Kidney epithelial cell (primary cell): ENCODE measurements around the gene STRIT1. TPM values are rescaled to one million over a fixed set of nuclear protein-coding genes. Genes with fewer than 3 reads are reported as not detected.
"Not testable (repeated sequence)": the region's sequence is repeated elsewhere in the genome, so short reads cannot be mapped to it uniquely, and the experiment has no call there.

Experiments used
- DNase-seq: peaks from one replicate; pipeline ENCODE4 v3.0.0-alpha.2; 2010; ENCODE audit warnings: low read depth
- H3K27me3 ChIP-seq: 2 replicates; pipeline ENCODE4 v1.6.0; 2011; ENCODE audit warnings: low read length; ENCODE audit not compliant: control insufficient read depth, insufficient read depth
- H3K36me3 ChIP-seq: 2 replicates; pipeline ENCODE4 v1.5.1; 2011; ENCODE audit warnings: low read length; ENCODE audit not compliant: control insufficient read depth, insufficient read depth
- H3K4me3 ChIP-seq: 2 replicates; pipeline ENCODE4 v1.5.1; 2011; ENCODE audit warnings: low read depth, mild to moderate bottlenecking, control low read depth, low read length
- total RNA-seq: library from RNA; depleted of rRNA; stranded (reverse); fragments of >200 nt; gene quantifications from 2 replicates; pipeline ENCODE4 v1.2.3, GENCODE V29; 2015
- TF ChIP-seq, protein P1 (sequence below): IDR thresholded peaks from 2 replicates; pipeline ENCODE4 v1.5.1; 2011; ENCODE audit warnings: mild to moderate bottlenecking, moderate library complexity, low read length, control low read depth, inconsistent platforms; ENCODE audit not compliant: insufficient read depth, poor library complexity, severe bottlenecking

The STRIT1 gene
- total RNA-seq, 1 donor from 2014 or later, result not detected

DNA sequence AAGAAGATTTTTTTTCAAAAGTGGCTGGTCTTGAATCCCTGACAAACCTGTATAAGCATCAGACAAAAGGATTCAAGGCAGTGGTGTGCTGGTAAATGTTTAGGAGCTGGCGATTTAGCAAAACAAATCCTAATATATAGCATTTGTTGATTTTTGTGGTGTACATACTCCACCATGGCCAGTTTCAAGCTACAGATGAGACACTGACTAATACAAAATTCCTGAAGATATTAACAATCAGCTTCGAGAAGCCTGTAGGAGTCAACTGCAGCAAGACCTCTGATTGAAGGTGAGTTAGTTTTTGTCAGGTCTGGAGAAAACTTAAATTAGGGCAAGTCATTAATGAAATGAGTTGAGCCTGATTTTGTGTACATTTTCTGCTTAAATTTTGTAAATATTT, 6.7 kb downstream of the STRIT1 start:
- no peaks in the 10 kb centered on the region for H3K36me3 ChIP-seq
- no peak overlapping the region for H3K4me3 ChIP-seq
- TF ChIP-seq, protein P1, sequence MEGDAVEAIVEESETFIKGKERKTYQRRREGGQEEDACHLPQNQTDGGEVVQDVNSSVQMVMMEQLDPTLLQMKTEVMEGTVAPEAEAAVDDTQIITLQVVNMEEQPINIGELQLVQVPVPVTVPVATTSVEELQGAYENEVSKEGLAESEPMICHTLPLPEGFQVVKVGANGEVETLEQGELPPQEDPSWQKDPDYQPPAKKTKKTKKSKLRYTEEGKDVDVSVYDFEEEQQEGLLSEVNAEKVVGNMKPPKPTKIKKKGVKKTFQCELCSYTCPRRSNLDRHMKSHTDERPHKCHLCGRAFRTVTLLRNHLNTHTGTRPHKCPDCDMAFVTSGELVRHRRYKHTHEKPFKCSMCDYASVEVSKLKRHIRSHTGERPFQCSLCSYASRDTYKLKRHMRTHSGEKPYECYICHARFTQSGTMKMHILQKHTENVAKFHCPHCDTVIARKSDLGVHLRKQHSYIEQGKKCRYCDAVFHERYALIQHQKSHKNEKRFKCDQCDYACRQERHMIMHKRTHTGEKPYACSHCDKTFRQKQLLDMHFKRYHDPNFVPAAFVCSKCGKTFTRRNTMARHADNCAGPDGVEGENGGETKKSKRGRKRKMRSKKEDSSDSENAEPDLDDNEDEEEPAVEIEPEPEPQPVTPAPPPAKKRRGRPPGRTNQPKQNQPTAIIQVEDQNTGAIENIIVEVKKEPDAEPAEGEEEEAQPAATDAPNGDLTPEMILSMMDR, result no peak
- no peak for DNase-seq
- no peaks in the 10 kb centered on the region for H3K27me3 ChIP-seq

DNA sequence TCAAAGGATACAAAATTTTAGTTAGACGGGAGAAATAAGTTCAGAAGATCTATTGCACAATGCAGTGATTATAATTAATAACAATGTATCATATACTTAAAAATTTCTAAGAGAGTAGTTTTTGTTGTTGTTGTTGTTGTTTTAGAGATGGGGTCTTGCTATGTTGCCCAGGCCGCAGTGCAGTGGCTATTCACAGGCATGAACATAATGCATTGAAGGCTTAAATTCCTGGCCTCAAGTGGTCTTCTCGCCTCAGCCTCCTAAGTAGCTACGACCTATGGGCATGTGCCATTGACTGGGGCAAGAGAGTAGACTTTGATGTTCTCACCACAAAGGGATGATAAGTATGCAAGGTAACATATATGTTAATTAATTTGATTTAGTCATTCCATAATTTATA, 7.5 kb downstream of the STRIT1 start:
- H3K4me3 ChIP-seq, result no peak overlapping the region
- no peaks in the 10 kb centered on the region for H3K36me3 ChIP-seq
- H3K27me3 ChIP-seq, result no peaks in the 10 kb centered on the region
- TF ChIP-seq, protein P1, result no peak
- DNase-seq, result no peak

- TF ChIP-seq, protein P1, result no peak
- H3K4me3 ChIP-seq, result no peak overlapping the region
- no peak for DNase-seq
- H3K36me3 ChIP-seq, result no peaks in the 10 kb centered on the region
- H3K27me3 ChIP-seq, result no peaks in the 10 kb centered on the region
Measured at GRCh38 chr3:155283092-155284056, 10.1 kb downstream of the STRIT1 start.

- no peak for DNase-seq
Measured at GRCh38 chr3:155282385-155283091, 10.9 kb downstream of the STRIT1 start.

DNA sequence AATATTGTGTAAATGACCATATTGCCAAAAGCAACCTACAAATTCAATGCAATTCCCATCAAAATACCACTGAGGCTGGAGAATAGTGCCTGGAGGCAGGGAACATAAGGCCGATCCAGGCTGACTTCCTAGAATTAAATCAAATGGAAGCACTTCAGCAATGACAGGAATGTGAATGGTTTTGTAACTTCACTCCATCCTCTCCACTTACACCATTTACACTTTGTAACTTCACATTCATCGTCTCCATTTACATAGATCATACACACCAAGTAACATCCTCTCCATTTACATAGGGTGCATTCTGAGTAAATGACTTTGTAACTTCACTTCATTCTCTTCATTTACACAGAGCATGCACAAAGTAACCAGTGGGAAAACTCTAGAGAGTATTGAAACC, 11.6 kb downstream of the STRIT1 start:
- TF ChIP-seq, protein P1, result no peak
- DNase-seq, result no peak
- H3K27me3 ChIP-seq, result no peaks in the 10 kb centered on the region
- H3K4me3 ChIP-seq, result no peak overlapping the region
- H3K36me3 ChIP-seq, result no peaks in the 10 kb centered on the region

More at GRCh38 chr3:155282385-155283091, 10.9 kb downstream of the STRIT1 start:
- Histone ChIP-seq H3K27me3 (no peaks in the 10 kb centered on the region), H3K4me3 (no peak overlapping the region), H3K36me3 (no peaks in the 10 kb centered on the region)
- TF ChIP-seq, protein P1, result no peak

GRCh38 chr3:155276089-155276488, 17.4 kb downstream of the STRIT1 start:
- H3K27me3 ChIP-seq, DNase-seq, H3K4me3 ChIP-seq, H3K36me3 ChIP-seq: not testable (repeated sequence)

DNA sequence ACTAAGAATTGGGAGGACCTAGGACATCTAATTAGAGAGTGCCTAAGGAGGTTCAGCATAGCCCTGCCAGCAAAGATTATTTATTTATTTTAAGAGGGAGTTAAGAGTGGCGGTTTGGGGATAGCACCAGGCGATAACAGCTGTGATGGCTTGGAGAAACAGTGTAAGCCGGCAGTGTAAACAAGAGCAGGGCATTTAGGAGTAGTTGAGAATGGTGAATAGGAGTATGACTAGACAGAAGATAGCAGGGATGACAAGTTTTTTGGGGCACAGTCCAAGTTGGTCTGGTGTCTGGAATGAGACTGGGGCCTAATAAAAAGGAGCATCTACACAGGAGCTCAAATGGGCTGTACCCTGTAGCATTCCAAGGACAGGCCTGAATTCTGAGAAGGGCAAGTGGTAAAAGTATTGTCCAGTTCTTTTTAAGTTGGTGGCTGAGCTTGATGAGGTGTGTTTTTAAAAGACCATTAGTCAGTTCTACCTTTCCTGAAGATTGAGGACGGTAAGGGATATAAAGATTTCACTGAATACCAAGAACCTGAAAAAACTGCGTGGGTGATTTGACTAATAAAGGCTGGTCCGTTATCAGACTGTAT, 18.2 kb downstream of the STRIT1 start:
- H3K27me3 ChIP-seq, H3K4me3 ChIP-seq, DNase-seq, H3K36me3 ChIP-seq: not testable (repeated sequence)

GRCh38 chr3:155274435-155274834, 19.0 kb downstream of the STRIT1 start:
- H3K36me3 ChIP-seq, H3K27me3 ChIP-seq, DNase-seq, H3K4me3 ChIP-seq: not testable (repeated sequence)
